HG03575 (cell line): ENCODE measurements around the gene TSPAN15.

Experiments
- ATAC-seq: cut with Tn5 transposase; IDR thresholded peaks from one replicate; pipeline ENCODE4 v1.9.1; 2021; ENCODE audit not compliant: unreplicated experiment, insufficient number of reproducible peaks, low FRiP score; ENCODE audit errors: extremely low read depth

The TSPAN15 gene

GRCh38 chr10:69415049-69415448 lies 36.2 kb upstream of the TSPAN15 start:
- no peak for ATAC-seq

- ATAC-seq: no peak
These were observed 35.3 kb upstream of the TSPAN15 start for GRCh38 chr10:69415951-69416350.

DNA sequence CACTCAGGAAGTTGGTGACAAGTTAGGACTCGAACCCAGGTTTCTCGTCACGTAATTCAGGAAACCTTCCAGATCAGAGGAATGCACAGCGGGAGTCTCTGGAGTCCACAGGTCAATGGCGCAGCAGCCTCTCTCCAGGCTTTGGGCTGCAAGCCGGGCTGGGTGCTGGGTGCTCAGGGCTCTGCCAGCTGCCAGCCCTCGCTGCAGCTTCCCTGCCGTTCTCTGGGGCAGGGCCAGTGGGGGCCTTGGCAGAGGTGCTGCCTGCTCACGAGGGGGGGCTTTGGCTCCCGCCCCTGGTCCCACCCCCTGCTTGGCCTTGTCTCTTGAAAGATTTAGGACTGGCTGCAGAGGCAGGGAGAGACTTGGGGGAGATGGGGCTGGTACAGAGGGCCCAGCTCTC lies 34.6 kb upstream of the TSPAN15 start, which contains the start of gene TACR2:
Gene TACR2, minus strand, starts transcription at position 224 of the 400 bp plus-strand sequence. CDS start 595 bp downstream, outside the sequence.
- no peak for ATAC-seq

DNA sequence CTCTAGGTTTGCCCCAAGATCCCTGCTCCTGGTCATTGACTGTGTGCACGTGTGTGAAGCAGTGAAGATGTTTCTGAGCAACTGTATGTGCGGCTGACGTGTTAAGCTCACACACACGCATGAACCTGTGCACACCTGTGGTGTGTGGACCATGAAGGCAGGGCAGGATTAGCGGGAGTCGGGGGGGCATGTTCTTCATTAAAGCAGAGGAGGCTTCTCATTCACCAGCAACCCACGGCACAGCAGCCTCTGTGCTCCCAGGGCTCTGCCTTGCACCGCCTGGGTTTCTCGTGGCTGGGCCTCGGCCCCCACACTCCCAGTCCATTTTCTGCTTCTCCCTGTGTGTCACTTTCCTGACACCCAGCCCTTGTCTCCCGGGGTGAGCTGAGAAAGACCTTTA lies 33.7 kb upstream of the TSPAN15 start:
- ATAC-seq: no peak

GRCh38 chr10:69418052-69418752 lies 33.1 kb upstream of the TSPAN15 start:
- no peak for ATAC-seq

DNA sequence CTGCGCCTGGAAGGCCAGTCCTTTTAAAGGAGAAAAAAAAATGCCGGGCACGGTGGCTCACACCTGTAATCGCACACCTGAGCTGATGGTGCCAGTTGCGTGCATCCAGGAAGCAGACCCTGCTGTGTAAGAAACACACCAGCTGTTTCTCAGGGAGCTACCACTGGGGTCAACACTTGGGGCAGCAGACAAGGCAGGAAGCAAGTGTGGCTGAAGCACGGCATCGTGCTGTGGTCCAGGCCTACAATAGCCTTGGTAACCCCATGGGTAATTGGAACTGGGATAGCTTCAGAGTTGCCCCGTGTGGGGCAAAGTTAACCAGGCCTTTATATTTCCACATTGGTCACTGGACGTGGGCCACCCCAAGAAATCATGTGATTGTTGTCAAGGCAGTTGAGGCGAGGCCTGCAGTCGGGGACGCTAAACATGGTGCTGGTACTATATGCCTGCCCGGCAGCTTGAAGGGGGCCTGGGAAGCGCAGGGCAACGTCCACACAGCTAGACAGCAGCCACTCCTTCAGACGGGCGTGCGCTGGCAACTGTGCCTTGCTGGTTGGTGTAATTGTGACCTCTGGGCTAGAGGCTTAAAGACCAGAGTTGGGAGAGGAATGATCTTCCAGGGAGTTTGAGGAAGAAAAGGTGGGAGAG lies 32.0 kb upstream of the TSPAN15 start:
- ATAC-seq: no peak

GRCh38 chr10:69419744-69420126 lies 31.5 kb upstream of the TSPAN15 start:
- no peak for ATAC-seq

DNA sequence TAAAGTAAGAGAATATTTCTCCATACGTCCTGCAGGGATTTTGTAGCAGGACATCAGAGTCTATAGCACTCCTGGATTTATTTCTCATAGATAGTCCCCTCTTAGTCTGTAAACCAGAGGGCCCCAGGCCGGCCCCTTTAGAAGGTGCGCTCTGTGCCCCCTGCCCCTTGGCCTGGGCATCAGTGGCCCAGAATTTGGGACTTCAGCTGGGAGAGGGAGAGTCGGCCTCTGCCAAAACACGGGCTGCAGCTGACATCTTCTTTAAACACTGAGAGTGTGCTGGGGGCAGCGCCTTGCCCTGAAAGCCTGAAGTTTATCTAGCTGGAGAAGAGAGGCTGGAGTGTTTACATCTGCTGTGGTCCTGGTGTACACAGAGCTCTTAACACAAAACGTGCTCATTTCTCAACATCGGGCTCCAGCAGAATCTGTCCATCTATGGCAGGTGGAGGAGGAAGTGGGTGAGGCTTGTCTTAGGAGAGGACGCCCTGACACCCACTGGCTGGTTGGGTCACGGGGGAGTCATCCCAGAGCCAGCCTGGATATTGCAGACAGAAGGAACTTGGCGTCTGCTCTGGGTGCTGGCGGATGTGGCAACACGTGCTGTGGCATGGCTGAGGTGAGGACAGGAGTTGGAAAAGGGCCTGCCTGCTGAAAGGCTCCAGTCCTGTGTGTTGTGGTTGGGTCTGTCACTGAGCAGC lies 29.5 kb upstream of the TSPAN15 start:
- no peak for ATAC-seq

- ATAC-seq: no peak
These were observed 28.6 kb upstream of the TSPAN15 start for GRCh38 chr10:69422676-69423075.

- ATAC-seq: no peak
These were observed 26.2 kb upstream of the TSPAN15 start for GRCh38 chr10:69425041-69425440.

DNA sequence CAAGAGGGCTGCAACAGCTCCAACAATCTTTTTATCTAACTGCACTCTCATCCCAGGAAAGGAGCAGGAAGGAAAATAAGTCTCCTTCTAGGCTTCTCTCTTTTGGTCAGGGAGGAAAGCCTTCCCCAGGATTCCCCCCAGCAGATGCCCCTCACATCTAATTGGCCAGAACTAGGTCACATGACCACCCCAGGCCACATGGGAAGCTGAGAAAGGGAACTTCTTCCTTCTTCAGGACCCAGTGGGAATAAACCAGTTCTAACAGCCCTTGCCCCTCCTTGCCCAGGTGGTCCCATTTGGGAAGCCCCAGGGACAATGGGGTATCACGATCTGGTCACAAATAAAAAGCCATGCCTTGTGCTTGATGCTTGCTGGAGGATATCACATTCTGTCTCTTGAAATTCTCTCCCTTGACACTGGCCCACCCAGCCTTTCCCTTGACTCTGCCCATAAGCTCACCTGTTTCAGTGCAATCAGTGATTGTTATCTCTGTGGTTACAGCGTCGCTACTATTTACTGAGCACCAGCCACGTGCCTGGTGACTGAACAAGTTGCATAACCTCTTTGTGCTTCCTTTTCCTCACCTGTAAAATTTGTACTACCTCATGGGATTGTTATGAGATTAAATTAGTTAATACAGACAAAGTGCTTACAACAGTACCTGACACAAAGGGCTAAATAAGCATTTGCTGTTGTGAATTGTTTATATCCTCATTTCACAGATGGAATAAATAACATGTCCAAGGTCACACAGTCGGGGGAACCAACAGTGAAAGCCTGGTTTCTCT lies 25.6 kb upstream of the TSPAN15 start:
- no peak for ATAC-seq

DNA sequence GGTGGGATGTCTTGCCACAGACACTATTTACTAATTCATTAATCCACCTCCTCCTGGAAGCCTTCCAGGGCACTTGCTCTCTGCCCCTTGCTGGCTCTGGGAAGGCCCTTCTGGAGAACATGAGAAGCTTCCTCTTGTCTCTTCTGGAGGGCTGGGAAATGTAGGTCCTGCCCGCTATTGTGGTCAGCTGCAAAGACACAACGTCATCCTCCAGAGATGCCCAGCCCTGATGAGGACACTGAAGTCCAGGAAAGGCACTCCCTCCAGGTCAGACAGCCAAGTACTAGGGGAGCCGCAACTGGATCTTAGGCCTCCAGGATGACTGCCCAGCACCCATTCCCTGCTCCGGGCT lies 24.9 kb upstream of the TSPAN15 start:
- ATAC-seq: no peak

DNA sequence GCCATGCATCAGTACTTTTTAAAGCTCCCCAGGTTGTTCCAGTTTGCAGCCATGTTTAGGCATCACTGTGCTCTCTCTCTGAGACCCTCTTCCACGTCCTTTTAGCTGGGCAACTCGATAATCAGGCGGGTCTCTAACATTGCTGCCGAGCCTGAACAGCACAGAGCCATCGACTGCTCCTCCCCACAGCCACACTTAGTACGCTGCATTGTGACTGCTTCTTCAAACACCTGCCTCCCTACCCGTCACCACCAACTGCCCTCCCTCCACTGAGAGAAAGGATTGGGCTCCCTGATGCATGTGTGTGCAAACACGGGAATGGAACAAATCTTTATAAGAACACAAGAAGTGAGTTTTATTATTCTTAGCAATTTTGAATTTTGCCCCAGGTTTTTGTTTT lies 23.1 kb upstream of the TSPAN15 start:
- ATAC-seq: no peak

- no peak for ATAC-seq
These were observed 17.1 kb upstream of the TSPAN15 start for GRCh38 chr10:69434169-69434568.

DNA sequence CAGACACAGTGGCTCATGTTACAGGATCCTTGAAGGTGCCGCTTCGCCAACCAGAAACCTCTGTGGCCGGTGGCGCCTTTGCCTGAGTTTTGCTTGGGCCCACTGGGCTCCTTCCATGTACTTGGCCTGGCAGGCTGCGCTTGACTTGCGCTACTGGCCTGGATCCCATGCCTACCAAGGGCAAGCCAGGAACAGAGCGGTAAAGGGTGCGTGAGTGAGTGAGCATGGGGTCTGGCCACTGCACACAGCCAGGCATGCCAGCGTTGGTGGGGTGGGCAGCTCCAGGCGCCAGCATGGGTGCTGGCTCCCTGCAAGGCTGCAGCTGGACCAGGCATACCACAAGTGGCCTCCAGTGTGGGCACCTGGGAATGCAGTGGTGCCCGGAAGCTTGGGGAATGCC lies 16.3 kb upstream of the TSPAN15 start:
- ATAC-seq: no peak

DNA sequence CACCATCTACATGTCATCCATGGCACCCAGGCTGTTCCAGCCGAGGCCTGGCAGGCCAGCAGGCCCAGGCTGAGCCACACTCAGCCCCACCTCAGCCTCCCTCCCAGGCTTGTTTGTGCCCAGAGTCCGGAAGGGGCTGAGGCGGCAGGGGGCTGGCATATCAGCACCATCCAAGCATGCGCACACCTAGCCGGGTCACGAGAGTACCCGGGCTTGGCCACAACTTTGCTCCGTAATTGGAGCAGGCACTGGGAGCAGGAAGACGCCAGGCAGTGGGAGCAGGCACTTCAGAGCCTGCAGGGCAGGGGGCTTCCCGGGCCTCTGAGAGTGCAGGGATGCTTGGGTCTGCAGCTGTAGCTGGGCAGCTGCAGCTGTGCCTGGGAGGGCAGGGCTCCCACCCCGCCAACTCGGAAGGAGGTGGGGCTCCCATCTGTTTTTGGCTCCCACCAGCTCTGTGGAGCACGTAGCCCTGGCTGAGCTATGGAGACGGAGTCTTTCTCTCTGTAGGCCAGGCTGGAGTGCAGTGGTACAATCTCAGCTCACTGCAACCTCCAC lies 15.2 kb upstream of the TSPAN15 start:
- ATAC-seq: no peak

- ATAC-seq: no peak
These were observed 13.7 kb upstream of the TSPAN15 start for GRCh38 chr10:69437321-69438259.
